Prostate gland (tissue), 2 donors: ENCODE measurements around the gene SEC24C. TPM values are rescaled to one million over a fixed set of nuclear protein-coding genes. Genes with fewer than 3 reads are reported as not detected.

ENCODE experiments used
- DNase-seq: peaks from one replicate; pipeline ENCODE4 v3.0.0-alpha.2; 2019; ENCODE audit warnings: low spot score
- H3K27ac ChIP-seq, 2 donors: fragments of 200-600 bp; sonication (generic); 2 replicates each; pipeline ENCODE4 v1.5.1; 2017 to 2019
- H3K27me3 ChIP-seq: fragments of 200-600 bp; sonication (generic); replicated peaks from 2 replicates; pipeline ENCODE4 v1.5.1; 2019; ENCODE audit not compliant: insufficient read depth
- H3K36me3 ChIP-seq, 2 donors: fragments of 200-600 bp; sonication (generic); 1 replicate in 1 of 2; 2 replicates in 1 of 2; pipeline versions ENCODE4 v1.5.1 to v1.8.1; 2017 to 2019
- H3K4me1 ChIP-seq: fragments of 200-600 bp; sonication (generic); replicated peaks from 2 replicates; pipeline ENCODE4 v1.5.1; 2019
- H3K4me3 ChIP-seq, 2 donors: fragments of 200-600 bp; sonication (generic); 2 replicates each; pipeline ENCODE4 v1.5.1; 2017 to 2019
- H3K9me3 ChIP-seq: fragments of 200-600 bp; sonication (generic); 2 replicates; pipeline ENCODE4 v1.5.1; 2017
- POLR2A ChIP-seq: fragments of 450-650 bp; IDR thresholded peaks from one replicate; pipeline ENCODE4 v1.6.1; 2016; ENCODE audit warnings: antibody characterized with exemption, mild to moderate bottlenecking
- POLR2AphosphoS5 ChIP-seq: sonication (generic); formaldehyde crosslinking; IDR thresholded peaks from one replicate; pipeline ENCODE4 v1.6.1; 2017; ENCODE audit warnings: antibody characterized with exemption
- WGBS: methylation state at CpG from one replicate; pipeline ENCODE4 v1.1.5; 2018; 5-methylcytosine and 5-hydroxymethylcytosine counted together
- intact Hi-C: fragments of 100-400 bp; cut with DNase I; formaldehyde crosslinking; loops from one replicate; pipeline ENCODE4 v1.14.2; 2022
- total RNA-seq, 2 donors: library from RNA; depleted of rRNA; stranded (reverse); fragments of >200 nt; gene quantifications; one replicate each; pipeline ENCODE4 v1.1.0, GENCODE V29; 2016
- TF ChIP-seq, protein P1 (sequence below), 4 experiments: fragments of 200-600 bp in 2 of 4; fragments of 450-650 bp in 2 of 4; sonication (generic) in 2 of 4; IDR thresholded peaks; 1 replicate in 3 of 4; 2 replicates in 1 of 4; pipeline ENCODE4 v1.5.1; 2016 to 2019; ENCODE audit warnings: antibody characterized with exemption in 4 of 4, mild to moderate bottlenecking in 2 of 4, moderate library complexity in 2 of 4

Gene SEC24C
- total RNA-seq, 2 donors from 2014 or later, result 80.7 to 87.6 TPM

GRCh38 chr10:73773152-73773879 lies 29.1 kb downstream of the SEC24C start:
- Histone ChIP-seq H3K27me3 (no peaks in the 10 kb centered on the region), H3K4me3 (peak overlapping the region; percentile 73 to 81), H3K9me3 (no peaks in the 10 kb centered on the region), H3K27ac (peak overlapping the region; percentile 95 to 96), H3K36me3 (peaks cover 0 to 10% of the 10 kb centered on the region in 2 donors), H3K4me1 (peaks cover 9% of the 10 kb centered on the region)
- intact Hi-C loops, result no loop called here
- WGBS, result 5% methylated on average over 29 of the region's 29 CpGs
- TF ChIP-seq, protein P1, sequence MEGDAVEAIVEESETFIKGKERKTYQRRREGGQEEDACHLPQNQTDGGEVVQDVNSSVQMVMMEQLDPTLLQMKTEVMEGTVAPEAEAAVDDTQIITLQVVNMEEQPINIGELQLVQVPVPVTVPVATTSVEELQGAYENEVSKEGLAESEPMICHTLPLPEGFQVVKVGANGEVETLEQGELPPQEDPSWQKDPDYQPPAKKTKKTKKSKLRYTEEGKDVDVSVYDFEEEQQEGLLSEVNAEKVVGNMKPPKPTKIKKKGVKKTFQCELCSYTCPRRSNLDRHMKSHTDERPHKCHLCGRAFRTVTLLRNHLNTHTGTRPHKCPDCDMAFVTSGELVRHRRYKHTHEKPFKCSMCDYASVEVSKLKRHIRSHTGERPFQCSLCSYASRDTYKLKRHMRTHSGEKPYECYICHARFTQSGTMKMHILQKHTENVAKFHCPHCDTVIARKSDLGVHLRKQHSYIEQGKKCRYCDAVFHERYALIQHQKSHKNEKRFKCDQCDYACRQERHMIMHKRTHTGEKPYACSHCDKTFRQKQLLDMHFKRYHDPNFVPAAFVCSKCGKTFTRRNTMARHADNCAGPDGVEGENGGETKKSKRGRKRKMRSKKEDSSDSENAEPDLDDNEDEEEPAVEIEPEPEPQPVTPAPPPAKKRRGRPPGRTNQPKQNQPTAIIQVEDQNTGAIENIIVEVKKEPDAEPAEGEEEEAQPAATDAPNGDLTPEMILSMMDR (IDR thresholded peaks at IDR 0.05), result no peak
- no peak for TF ChIP-seq POLR2AphosphoS5
- TF ChIP-seq POLR2A, result no peak
- DNase-seq, result no peak

GRCh38 chr10:73774637-73775036 lies 30.5 kb downstream of the SEC24C start:
- Histone ChIP-seq H3K27me3 (no peaks in the 10 kb centered on the region), H3K4me1 (peaks cover 9% of the 10 kb centered on the region), H3K4me3 (no peak overlapping the region), H3K27ac (no peak overlapping the region), H3K9me3 (no peaks in the 10 kb centered on the region), H3K36me3 (peaks cover 0 to 10% of the 10 kb centered on the region in 2 donors)
- DNase-seq, result no peak
- intact Hi-C loops, result no loop called here
- 42% methylated on average over 5 of the region's 5 CpGs for WGBS
- TF ChIP-seq, protein P1 (IDR thresholded peaks at IDR 0.05), result no peak
- TF ChIP-seq POLR2A (no peak), POLR2AphosphoS5 (no peak)

DNA sequence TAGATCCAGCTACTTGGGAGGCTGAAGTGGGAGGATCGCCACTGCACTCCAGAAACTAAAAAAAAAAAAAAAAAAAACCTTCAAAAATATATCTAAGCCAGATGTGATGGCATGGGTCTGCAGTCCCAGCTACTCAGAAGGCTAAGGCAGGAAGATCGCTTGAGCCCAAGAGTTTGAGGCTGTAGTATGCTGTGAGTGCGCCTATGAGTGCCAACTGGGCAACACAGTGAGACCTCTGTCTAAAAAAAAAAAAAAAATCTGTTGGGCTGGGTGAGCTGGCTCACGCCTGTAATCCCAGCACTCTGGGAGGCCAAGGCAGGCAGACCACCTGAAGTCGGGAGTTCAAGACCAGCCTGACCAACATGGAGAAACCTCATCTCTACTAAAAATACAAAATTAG lies 34.8 kb downstream of the SEC24C start:
- intact Hi-C loops, result no loop called here
- 90% methylated on average over 5 of the region's 5 CpGs for WGBS
- Histone ChIP-seq H3K4me1 (peaks cover 7% of the 10 kb centered on the region), H3K27me3 (no peaks in the 10 kb centered on the region), H3K36me3 (no peaks in the 10 kb centered on the region), H3K4me3 (no peak overlapping the region), H3K27ac (no peak overlapping the region), H3K9me3 (no peaks in the 10 kb centered on the region)
- no peak for DNase-seq
- TF ChIP-seq POLR2AphosphoS5 (no peak), POLR2A (no peak)
- TF ChIP-seq, protein P1 (IDR thresholded peaks at IDR 0.05), result no peak

DNA sequence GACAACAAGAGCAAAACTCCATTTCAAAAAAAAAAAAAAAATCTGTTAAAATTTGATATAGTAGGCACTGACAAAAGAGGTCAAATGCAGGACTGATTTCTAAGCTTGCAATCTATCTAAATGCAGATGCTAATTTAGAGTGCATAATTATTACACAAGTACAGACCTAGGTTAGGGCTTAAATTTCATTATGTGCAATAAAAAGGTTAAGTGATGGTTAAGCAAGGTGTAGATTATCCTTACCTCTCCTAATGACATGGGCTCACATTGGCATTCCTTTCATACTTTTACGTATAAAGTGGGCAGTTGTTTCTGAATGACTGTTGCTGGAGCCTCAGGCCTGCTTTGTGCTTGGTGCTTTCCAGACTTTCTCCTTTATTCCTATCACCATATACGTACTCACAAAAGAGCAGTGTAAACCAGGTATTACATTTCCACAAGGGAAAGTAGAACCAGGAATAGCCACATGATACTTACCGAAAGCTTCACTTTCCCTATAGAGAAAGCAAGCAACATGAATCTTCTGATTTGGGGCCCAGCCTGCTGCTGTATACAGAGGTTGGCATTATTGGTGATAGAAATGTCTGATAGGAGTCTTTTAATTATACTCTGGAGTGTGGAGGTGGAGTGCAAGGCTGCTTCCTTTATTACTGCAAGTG lies 35.5 kb downstream of the SEC24C start:
- TF ChIP-seq POLR2AphosphoS5, result no peak
- TF ChIP-seq, protein P1 (IDR thresholded peaks at IDR 0.05), result no peak
- no peak for TF ChIP-seq POLR2A
- no peak overlapping the region for H3K4me3 ChIP-seq
- no peak overlapping the region for H3K27ac ChIP-seq
- H3K9me3 ChIP-seq, result no peaks in the 10 kb centered on the region
- no peak for DNase-seq
- intact Hi-C loops, result no loop called here
- WGBS, result 75% methylated on average over 3 of the region's 3 CpGs
- no peaks in the 10 kb centered on the region for H3K27me3 ChIP-seq
- peaks cover 5% of the 10 kb centered on the region for H3K4me1 ChIP-seq
- no peaks in the 10 kb centered on the region for H3K36me3 ChIP-seq

DNA sequence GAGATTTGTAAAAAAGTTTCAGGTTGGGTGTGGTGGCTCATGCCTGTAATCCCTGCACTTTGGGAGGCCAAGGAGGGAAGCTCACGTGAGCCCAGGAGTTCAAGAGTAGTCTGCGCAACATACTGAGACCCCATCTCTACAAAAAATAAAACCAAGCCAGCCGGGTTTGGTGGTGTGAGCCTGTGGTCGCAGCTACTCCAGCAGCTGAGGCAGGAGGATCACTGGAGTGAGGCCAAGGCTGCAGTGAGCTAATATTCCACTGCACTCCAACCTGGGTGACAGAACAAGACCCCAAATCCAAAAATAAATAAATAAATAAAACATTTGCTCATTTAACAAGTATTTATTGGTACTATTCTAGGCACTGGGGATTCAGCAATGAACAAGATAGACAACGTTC lies 36.1 kb downstream of the SEC24C start:
- Histone ChIP-seq H3K9me3 (no peaks in the 10 kb centered on the region), H3K4me3 (no peak overlapping the region), H3K27me3 (no peaks in the 10 kb centered on the region), H3K4me1 (peaks cover 5% of the 10 kb centered on the region), H3K27ac (no peak overlapping the region), H3K36me3 (no peaks in the 10 kb centered on the region)
- intact Hi-C loops, result no loop called here
- TF ChIP-seq POLR2AphosphoS5 (no peak), POLR2A (no peak)
- TF ChIP-seq, protein P1 (IDR thresholded peaks at IDR 0.05), result no peak
- no peak for DNase-seq
- 78% methylated on average over 5 of the region's 5 CpGs for WGBS
